Measurements from ENCODE around the gene TCF7L2.

TCF7L2 gene

GRCh38 chr10:113099431-113100183 is 149.6 kb downstream of the TCF7L2 start:
- Histone ChIP-seq H3K36me3 (no peaks in the 10 kb centered on the region), H3K27me3 (no peaks in the 10 kb centered on the region), H3K9me3 (no peaks in the 10 kb centered on the region), H3K4me3 (ENCODE audit: low read depth in 1 of 2, low read length in 1 of 2) (no peak overlapping the region), H3K27ac (no peak overlapping the region), H3K4me1 (ENCODE audit: control insufficient read depth in 1 of 2, insufficient read depth in 1 of 2, low read depth in 1 of 2, low read length in 1 of 2) (peaks cover 23 to 25% of the 10 kb centered on the region in 2 experiments)
- no peak for TF ChIP-seq CTCF (IDR thresholded peaks at IDR 0.05)

- no peaks in the 10 kb centered on the region for H3K27me3 ChIP-seq
- no peaks in the 10 kb centered on the region for H3K9me3 ChIP-seq
- no peak overlapping the region for H3K4me3 ChIP-seq (ENCODE audit: low read depth in 1 of 2, low read length in 1 of 2)
- peaks cover 22 to 23% of the 10 kb centered on the region in 2 experiments for H3K4me1 ChIP-seq (ENCODE audit: control insufficient read depth in 1 of 2, insufficient read depth in 1 of 2, low read depth in 1 of 2, low read length in 1 of 2)
- no peaks in the 10 kb centered on the region for H3K36me3 ChIP-seq
- no peak overlapping the region for H3K27ac ChIP-seq
- no peak for TF ChIP-seq CTCF (IDR thresholded peaks at IDR 0.05)
Measured at GRCh38 chr10:113100281-113100680, 150.2 kb downstream of the TCF7L2 start.

GRCh38 chr10:113103131-113103840 is 153.2 kb downstream of the TCF7L2 start:
- Histone ChIP-seq H3K36me3 (no peaks in the 10 kb centered on the region), H3K27me3 (no peaks in the 10 kb centered on the region), H3K4me3 (ENCODE audit: low read depth in 1 of 2, low read length in 1 of 2) (no peak overlapping the region), H3K9me3 (no peaks in the 10 kb centered on the region), H3K27ac (no peak overlapping the region), H3K4me1 (ENCODE audit: control insufficient read depth in 1 of 2, insufficient read depth in 1 of 2, low read depth in 1 of 2, low read length in 1 of 2) (peaks cover 10 to 12% of the 10 kb centered on the region in 2 experiments)
- TF ChIP-seq CTCF (IDR thresholded peaks at IDR 0.05), result no peak

GRCh38 chr10:113104047-113104446 is 154.0 kb downstream of the TCF7L2 start:
- Histone ChIP-seq H3K9me3 (no peaks in the 10 kb centered on the region), H3K27me3 (no peaks in the 10 kb centered on the region), H3K27ac (no peak overlapping the region), H3K36me3 (no peaks in the 10 kb centered on the region), H3K4me1 (ENCODE audit: control insufficient read depth in 1 of 2, insufficient read depth in 1 of 2, low read depth in 1 of 2, low read length in 1 of 2) (peaks cover 9 to 10% of the 10 kb centered on the region in 2 experiments), H3K4me3 (ENCODE audit: low read depth in 1 of 2, low read length in 1 of 2) (no peak overlapping the region)
- no peak for TF ChIP-seq CTCF (IDR thresholded peaks at IDR 0.05)

GRCh38 chr10:113108194-113108835 is 158.3 kb downstream of the TCF7L2 start:
- H3K36me3 ChIP-seq, result no peaks in the 10 kb centered on the region
- no peak overlapping the region for H3K27ac ChIP-seq
- H3K27me3 ChIP-seq, result no peaks in the 10 kb centered on the region
- no peak overlapping the region for H3K4me3 ChIP-seq (ENCODE audit: low read depth in 1 of 2, low read length in 1 of 2)
- peak; percentile 40 for TF ChIP-seq CTCF (IDR thresholded peaks at IDR 0.05)
- H3K4me1 ChIP-seq (ENCODE audit: control insufficient read depth in 1 of 2, insufficient read depth in 1 of 2, low read depth in 1 of 2, low read length in 1 of 2), result peaks cover 0 to 6% of the 10 kb centered on the region in 2 experiments
- H3K9me3 ChIP-seq, result no peaks in the 10 kb centered on the region

Data from neutrophil (primary cell).